Measurements from ENCODE around the gene EIPR1.
"Not testable (repeated sequence)": the region's sequence is repeated elsewhere in the genome, so short reads cannot be mapped to it uniquely, and the experiment has no call there.

EIPR1 gene

DNA sequence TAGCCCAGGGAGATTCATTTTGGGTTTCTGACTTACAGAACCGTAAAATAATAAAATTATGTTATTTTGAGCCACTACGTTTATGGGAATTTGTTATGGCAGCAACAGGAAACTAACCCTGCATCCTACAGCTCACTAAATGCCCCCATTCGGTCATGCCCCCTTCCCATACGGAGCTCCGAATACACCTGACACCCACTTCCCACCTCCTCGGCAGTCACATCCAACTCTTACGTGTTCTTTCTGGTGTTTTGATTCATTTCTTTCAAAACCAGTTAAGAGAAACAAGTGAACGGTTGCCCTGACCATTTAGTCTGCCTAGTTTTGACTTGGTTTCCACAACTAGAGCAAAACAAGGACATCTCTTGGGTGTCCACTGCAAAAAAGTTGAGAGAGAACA lies 19.7 kb downstream of the EIPR1 start:
- DNase-seq (ENCODE audit: low spot score) = no peak

DNA sequence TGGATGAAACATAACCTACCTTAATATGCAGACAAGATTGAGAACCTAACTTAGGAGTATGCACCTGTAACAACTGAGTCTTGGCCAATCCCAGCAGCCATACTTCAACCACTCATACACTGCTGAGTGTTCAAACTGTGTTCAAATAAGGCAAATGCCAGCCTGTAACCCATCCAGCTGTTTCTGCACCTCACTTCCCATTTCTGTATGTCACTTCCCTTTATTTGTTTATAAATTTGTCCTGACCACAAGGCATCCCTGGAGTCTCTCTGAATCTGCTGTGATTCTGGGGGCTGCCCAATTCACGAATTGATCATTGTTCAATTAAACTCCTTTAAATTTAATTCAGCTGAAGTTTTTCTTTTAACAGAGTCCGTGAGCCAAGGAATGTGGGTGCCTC lies 20.2 kb downstream of the EIPR1 start:
- not testable (repeated sequence) for DNase-seq (ENCODE audit: low spot score)

DNA sequence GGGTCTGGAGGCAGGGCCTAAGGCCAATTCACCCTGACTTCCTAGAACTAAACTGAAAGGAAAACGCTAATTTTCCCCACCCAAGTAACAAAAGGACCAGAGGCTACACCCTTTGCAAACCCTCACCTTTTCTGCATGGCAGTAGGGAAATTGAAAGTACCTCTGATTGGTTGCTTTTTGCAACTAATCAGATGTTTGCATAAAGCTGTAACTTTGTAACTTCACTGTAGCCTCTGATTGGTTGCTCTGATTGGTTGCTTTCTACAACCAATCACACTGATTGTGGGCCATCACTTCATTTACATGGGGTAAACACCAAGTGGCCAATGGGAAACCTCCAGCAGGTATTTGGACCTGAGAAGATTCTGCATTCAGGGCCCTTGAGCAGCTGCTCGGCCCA lies 20.8 kb downstream of the EIPR1 start:
- DNase-seq (ENCODE audit: low spot score) = no peak

DNA sequence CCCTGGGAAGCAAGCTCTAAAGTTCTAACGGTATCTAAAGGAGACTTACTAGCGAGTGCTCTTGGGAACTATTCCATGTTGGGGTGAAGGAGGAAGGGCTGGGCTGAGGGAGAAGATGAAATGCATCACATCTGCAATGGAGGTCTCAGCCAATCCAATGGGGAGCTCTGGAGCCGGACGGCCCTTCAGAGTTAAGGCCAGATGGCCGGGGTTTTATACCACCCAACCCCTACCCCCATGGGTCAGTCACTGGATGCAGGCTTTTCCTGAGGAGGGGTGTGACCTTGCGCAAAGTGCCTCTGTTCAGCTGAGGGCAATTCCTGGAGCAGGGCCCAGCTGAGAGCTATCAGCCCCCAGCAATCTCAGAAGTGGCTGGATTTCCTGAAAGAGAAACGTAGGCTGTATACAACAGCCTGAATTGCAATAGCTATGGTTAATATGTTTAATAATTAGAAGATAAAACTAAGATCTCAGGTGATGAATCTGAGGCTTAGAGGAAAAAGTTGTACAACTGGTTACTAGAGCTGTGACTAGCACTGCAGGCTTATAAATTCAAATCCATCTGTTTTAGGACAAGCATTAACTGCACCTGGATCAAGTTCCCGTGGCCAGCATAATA lies 21.6 kb downstream of the EIPR1 start:
- DNase-seq (ENCODE audit: low spot score) = no peak

DNA sequence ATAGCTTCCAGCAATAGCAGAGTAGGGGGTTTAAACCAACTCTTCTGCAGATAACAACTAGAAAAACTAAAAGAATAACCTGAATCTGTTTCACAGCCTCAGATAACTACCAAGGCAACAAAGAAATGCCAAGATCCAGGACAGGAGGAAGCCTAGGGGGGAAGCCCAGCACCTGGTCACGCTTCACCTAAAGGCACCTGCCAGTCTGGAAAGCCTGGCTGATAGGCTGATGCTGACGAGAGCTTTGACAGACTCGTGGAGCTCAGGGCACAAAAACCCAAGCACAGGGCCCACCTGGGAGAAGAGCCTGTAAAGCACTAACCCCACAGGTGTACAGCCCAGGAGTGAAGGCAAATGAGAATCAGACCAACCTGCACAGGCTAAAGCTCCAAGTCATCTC lies 22.6 kb downstream of the EIPR1 start:
- DNase-seq (ENCODE audit: low spot score) = no peak

GRCh38 chr2:3349211-3349693 lies 28.4 kb downstream of the EIPR1 start:
- DNase-seq (ENCODE audit: low spot score) = no peak

GRCh38 chr2:3348767-3349166 lies 28.9 kb downstream of the EIPR1 start:
- DNase-seq (ENCODE audit: low spot score) = no peak

DNA sequence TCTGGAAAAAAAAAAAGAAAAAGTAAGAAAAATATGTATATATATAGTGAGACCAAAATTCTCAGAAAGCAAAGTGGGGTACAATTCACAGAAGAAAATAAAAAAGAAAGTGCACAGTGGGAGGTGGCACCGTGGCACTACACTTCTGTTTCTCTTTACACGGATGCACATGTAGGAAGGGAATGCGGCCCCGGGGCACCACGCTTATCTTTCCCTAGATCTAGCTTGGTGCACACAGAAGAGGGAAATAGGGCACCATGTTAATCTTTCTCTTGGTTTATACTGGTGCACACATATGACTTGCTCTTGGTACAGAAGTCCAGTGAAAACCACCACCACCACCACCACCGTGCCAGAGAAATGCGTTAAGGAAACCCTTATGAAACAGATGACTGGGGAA lies 32.0 kb downstream of the EIPR1 start:
- DNase-seq (ENCODE audit: low spot score) = no peak

GRCh38 chr2:3344897-3345296 lies 32.7 kb downstream of the EIPR1 start:
- DNase-seq (ENCODE audit: low spot score) = no peak

DNA sequence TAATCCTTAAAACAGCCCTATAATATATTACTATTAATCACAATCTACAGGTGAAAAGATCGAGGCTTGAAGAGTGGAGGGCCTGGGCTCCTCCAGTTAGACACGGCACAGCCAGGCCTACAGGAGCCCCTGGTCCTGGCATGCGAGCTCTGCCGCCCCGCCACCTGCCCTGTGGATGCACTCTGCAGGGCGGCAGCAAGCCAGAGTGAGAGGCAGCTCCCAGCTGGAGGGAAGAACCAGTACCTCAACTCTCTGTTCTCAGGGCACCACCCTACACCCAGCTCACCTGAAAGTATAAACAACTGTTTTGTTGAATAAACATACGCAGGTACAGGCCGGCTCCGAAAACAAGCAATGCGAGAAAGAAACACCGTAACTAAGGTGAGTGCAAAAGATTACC lies 34.6 kb downstream of the EIPR1 start:
- no peak for DNase-seq (ENCODE audit: low spot score)

DNA sequence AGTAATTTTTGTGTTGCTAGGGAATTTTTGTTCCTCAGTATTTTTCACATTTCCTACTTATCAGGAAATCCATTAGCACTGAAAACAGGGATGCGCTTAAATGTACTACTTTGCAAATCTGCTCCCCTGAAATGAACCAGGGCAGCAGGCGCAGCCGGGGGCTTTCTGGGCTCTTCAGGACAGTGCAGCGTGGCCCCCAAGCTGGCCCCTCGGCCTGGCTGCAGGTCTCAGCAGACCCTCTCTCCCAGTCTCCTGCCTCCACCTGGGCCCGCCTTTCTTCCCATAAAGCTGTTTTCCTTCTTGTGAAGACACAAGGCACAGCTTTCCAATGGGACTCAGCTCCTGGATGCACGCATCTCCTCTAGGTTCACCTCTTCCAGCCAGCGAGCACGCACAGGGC lies 35.3 kb downstream of the EIPR1 start:
- DNase-seq (ENCODE audit: low spot score) = no peak

- DNase-seq (ENCODE audit: low spot score) = no peak
These were observed 36.3 kb downstream of the EIPR1 start for GRCh38 chr2:3341336-3341735.

DNA sequence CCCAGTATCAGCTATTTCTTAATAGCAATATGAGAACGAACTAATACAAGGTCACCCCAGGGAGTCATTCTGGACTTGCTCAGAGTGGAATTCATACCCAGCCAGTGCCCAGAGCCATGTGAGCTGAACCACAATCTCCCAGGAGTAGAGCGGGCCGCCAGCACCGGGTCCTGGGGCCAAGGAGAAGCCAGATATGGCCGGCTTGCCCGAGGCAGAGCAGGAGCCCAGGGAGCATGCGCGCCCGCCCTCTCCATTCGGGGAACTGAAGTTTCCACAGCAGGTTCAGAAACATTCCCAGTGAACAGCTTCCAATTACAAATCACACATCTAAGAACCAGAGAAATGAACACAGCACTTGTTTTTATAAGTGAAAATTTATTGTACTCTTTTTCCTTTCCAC lies 37.5 kb downstream of the EIPR1 start:
- no peak for DNase-seq (ENCODE audit: low spot score)

DNA sequence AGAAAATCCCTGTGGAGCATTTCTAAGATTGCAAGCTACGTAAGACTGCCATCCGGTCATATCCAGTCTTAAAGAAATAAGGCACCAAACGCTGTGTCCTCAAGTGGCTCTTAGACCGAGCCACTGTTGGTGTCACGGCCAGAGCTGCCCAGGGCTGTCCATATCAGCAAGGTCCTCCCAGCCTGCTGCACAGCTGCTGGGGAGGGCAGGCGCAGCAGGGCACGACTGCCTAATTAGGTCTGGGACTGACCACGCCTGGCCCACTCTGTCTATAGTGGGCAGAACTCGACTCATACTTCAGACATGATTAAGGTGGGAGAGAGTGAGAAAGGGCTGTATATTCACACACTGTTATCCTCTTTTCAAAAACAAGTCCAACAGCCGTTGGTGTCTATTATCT lies 39.3 kb downstream of the EIPR1 start:
- no peak for DNase-seq (ENCODE audit: low spot score)

DNA sequence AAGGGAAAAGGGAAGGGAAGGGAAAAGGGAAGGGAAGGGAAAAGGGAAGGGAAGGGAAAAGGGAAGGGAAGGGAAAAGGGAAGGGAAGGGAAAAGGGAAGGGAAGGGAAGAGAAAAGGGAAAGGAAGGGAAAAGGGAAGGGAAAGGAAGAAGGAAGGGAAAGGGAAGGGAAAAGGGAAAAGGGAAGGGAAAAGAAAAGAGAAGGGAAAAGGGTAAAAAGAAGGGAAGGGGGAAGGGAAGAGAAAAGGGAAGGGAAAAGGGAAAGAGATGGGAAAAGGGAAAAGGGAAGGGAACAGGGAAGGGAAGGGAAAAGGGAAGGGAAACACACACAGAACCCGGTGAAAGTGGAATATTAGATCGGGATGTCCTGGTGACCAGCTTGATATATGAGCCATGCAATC lies 40.8 kb downstream of the EIPR1 start:
- DNase-seq (ENCODE audit: low spot score) = no peak

DNA sequence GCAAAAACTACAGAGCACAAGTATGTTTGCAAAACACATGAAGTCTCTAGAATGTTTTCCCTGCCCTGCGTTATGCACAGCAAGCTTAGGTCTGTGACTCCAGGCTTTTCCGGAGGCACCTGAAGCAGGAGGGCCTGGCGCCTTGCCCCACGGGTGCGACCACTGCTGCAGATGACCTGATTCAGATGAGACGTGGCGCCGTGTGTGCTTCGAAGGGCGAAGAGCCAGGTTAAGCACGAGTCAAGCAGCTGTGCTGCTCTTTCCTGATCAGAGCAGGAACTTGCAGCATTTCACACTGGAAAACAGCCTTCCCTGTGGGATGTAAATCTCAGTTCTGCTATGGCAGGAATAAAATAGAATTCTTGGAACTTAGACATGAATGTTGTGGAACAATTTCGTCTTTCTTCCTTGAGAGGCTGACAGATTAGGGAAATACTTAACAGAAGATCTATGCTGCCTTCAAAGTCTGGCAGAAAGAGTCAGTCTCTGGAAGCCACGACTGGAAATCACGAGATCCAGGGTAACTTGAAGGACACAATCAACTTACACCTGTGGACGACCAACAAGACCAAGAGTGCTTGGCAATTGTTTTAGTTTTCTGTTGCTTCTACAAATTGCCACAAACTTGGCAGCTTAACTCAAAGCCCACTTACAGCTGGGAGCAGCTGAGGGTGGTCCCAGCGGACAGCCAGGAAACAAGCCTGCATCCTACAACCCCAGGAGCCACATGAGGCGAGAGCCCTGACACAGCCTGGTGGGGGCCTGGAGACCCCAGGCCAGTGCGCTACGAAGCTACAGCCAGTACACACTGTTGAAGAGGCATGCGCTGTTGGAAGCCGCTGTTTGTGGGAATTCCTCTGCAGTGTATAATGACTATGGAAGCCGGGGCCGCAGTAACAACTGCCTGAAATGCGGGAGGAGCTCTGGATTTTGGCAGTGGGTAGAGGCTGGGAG lies 42.9 kb downstream of the EIPR1 start:
- no peak for DNase-seq (ENCODE audit: low spot score)

- DNase-seq (ENCODE audit: low spot score) = no peak
These were observed 45.5 kb downstream of the EIPR1 start for GRCh38 chr2:3332133-3332532.

- no peak for DNase-seq (ENCODE audit: low spot score)
These were observed 48.1 kb downstream of the EIPR1 start for GRCh38 chr2:3329491-3329890.

- no peak for DNase-seq (ENCODE audit: low spot score)
These were observed 50.7 kb downstream of the EIPR1 start for GRCh38 chr2:3326871-3327270.

DNA sequence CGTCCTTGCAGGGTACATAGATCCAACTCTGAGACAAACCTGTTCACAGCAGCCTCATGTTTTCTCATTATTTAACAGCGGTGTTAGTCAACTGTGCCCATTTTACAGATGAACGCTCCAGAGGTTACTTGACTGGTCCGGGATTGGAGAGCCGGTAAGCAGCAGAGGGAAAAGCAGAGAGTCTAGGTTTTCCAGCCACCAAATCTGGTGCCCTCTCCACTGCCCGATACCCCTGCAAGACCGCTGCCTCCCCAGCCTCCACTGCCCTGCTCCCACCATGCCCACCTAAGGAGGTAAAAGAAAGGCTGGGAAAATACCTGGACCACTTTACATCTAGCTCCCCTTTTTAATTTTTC lies 51.5 kb downstream of the EIPR1 start:
- no peak for DNase-seq (ENCODE audit: low spot score)

DNA sequence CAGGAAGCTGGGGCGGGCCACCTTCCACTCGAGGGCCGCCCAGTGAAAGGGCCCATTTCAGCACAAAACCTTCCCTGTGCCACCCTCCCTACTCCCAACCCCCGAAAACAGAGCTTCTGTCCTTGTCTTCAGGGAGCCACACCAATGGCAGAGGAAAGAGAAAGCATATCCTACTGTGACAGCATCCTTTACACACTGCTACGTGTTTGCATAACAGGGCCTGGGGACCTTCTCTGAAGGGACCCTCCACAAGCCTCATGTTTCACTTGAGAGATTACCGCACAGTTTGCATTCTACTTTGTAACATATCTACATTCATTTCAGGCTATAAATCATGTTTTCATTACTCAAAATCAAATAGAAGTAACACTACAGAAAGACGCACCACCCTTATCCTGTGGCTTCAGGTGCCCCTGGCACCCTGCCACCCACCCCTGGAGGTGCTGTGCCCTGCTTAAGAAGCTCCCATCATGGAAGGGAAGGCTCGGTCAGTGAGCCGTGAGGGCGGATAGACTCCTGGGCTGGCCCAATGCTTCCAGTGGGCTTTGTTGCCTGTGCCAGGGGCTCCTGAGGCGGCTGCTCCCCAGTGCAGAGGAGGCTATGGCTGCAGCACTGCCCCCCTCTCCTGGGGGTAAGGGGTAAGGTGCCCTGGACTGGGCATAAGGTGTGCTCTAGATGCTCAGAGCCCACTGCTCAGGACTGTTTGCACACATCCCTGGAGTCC lies 52.0 kb downstream of the EIPR1 start:
- no peak for DNase-seq (ENCODE audit: low spot score)

DNA sequence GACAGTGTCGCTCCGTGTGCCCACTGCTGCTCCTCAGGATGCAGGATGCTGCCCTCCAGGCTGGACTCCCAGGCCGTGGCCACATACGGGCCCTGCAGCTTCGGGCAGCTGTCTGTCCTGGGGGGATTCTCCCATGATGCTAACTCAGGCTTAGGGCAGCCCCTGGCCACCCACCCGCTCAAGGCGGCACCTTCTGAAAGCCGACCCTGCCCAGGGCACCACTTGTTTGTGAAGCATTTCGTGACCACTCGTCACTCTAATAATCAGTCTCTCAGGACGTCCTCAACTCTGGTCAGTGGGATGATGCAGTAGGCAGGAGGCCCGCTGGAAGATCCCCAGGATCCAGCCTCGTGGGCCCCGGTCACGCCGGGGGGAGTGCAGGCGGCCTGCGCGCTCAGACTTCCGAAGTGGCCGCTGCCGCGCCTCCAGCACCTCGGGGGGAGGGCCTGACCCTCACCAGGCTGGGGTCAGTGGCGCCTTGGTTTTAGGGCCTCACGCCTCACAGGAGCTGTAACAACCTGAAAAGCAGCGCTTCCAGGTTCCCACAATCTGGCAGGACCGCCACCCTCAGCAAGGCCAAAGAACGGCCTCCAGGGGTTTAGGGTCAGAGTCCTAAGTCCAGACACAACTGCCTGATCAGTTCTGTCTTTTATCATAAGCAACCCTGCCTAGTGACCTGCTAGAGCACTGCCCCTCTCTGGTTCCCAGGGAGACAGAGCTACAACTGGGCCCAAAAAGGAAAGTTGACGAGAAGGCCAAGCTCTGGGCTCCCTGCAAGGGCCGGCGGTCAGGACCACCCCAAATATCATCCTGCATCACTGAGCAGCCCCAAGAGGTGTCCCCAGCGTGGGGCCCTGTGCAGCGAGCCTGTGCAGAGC lies 53.0 kb downstream of the EIPR1 start:
- DNase-seq (ENCODE audit: low spot score) = no peak

All from CD4-positive, alpha-beta T cell treated with Interleukin-6 at 100 ng/mL for 8 hours (primary cell).